ENCODE data around the gene KLHL29. TPM values are rescaled to one million over a fixed set of nuclear protein-coding genes. Genes with fewer than 3 reads are reported as not detected.

KLHL29 gene
- total RNA-seq, 1 experiment from 2014 or later = 16.7 TPM

GRCh38 chr2:23401427-23402204 lies 16.6 kb downstream of the KLHL29 start:
- no peak overlapping the region for H3K4me3 ChIP-seq (replicated peaks in 1 of 2; ENCODE audit: low read depth in 1 of 2, low read length in 2 of 2)
- H3K27ac ChIP-seq (ENCODE audit: low read depth, low read length) = no peak overlapping the region
- no peak overlapping the region for H3K4me2 ChIP-seq (ENCODE audit: low read length)
- H3K9ac ChIP-seq (ENCODE audit: low read length) = no peak overlapping the region
- RAD21 ChIA-PET (ENCODE audit: low non-redundant PET in 1 of 2, low total read pairs in 2 of 2, uncharacterized antibody in 2 of 2, unreplicated experiment in 2 of 2) = no interaction called here
- peaks cover 17% of the 10 kb centered on the region; the same call in 1 of the 2 replicates for H3K79me2 ChIP-seq (ENCODE audit: insufficient read depth, low read length)
- intact Hi-C loops (cut with micrococcal nuclease) = no loop called here
- no peaks in the 10 kb centered on the region for H3K9me3 ChIP-seq (ENCODE audit: control insufficient read depth in 1 of 2, insufficient read depth in 1 of 2, low read depth in 1 of 2, low read length in 2 of 2)
- BruUV-seq (replicated peaks) = no TSS peak
- no peak overlapping the region for H2AFZ ChIP-seq (ENCODE audit: low read depth, low read length, poor library complexity, severe bottlenecking)
- H3K27me3 ChIP-seq (ENCODE audit: insufficient read depth, low read length) = no peaks in the 10 kb centered on the region
- POLR2A ChIA-PET = no interaction called here
- CTCF ChIA-PET = no interaction called here
- no peaks in the 10 kb centered on the region for H3K9me2 ChIP-seq (ENCODE audit: insufficient read depth)
- 0 out of 4 replicates have a peak, but pooled peaks cover 0 to 3% of the 10 kb centered on the region in 2 experiments for H3K4me1 ChIP-seq (ENCODE audit: control insufficient read depth in 1 of 2, insufficient read depth in 2 of 2, low read length in 2 of 2)
- DNase-seq (ENCODE audit: low read depth, low spot score) (no peak), ATAC-seq (no peak)
- H3K36me3 ChIP-seq (ENCODE audit: control insufficient read depth in 1 of 2, insufficient read depth in 2 of 2, low read length in 2 of 2) = no peaks in the 10 kb centered on the region
- no peak for TF ChIP-seq YY1 (IDR thresholded peaks at IDR 0.05; ENCODE audit: extremely low read depth, insufficient replicate concordance, low read depth, low read length)
- no peak for TF ChIP-seq CEBPB (IDR thresholded peaks at IDR 0.05; ENCODE audit: low read depth)
- TF ChIP-seq JUND (IDR thresholded peaks at IDR 0.05) = no peak
- TF ChIP-seq SRF (IDR thresholded peaks at IDR 0.05; ENCODE audit: low read depth) = no peak
- no peak for TF ChIP-seq ZFX (IDR thresholded peaks at IDR 0.05)
- TF ChIP-seq POLR2A (IDR thresholded peaks at IDR 0.05; ENCODE audit: borderline replicate concordance, extremely low read depth, insufficient read depth, insufficient read length) = no peak
- no peak for TF ChIP-seq ATF3 (IDR thresholded peaks at IDR 0.05)
- no peak for TF ChIP-seq ZNF274 (IDR thresholded peaks at IDR 0.05; ENCODE audit: low read depth, low read length)
- TF ChIP-seq TCF7L2 (IDR thresholded peaks at IDR 0.05; ENCODE audit: borderline replicate concordance, extremely low read depth, insufficient read depth, insufficient read length) = no peak
- TF ChIP-seq FOSL1 (IDR thresholded peaks at IDR 0.05; ENCODE audit: low read depth) = no peak
- TF ChIP-seq EZH2 (IDR thresholded peaks at IDR 0.05) = no peak
- TF ChIP-seq EGR1 (IDR thresholded peaks at IDR 0.05; ENCODE audit: low read depth) = no peak
- TF ChIP-seq MAX (IDR thresholded peaks at IDR 0.05) = no peak
- TF ChIP-seq POLR2AphosphoS5 (IDR thresholded peaks at IDR 0.05; ENCODE audit: low read depth, low read length) = no peak
- TF ChIP-seq, protein P1, sequence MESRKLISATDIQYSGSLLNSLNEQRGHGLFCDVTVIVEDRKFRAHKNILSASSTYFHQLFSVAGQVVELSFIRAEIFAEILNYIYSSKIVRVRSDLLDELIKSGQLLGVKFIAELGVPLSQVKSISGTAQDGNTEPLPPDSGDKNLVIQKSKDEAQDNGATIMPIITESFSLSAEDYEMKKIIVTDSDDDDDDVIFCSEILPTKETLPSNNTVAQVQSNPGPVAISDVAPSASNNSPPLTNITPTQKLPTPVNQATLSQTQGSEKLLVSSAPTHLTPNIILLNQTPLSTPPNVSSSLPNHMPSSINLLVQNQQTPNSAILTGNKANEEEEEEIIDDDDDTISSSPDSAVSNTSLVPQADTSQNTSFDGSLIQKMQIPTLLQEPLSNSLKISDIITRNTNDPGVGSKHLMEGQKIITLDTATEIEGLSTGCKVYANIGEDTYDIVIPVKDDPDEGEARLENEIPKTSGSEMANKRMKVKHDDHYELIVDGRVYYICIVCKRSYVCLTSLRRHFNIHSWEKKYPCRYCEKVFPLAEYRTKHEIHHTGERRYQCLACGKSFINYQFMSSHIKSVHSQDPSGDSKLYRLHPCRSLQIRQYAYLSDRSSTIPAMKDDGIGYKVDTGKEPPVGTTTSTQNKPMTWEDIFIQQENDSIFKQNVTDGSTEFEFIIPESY (IDR thresholded peaks at IDR 0.05; ENCODE audit: extremely low read depth, insufficient replicate concordance, low read length) = no peak
- TF ChIP-seq, protein P2, sequence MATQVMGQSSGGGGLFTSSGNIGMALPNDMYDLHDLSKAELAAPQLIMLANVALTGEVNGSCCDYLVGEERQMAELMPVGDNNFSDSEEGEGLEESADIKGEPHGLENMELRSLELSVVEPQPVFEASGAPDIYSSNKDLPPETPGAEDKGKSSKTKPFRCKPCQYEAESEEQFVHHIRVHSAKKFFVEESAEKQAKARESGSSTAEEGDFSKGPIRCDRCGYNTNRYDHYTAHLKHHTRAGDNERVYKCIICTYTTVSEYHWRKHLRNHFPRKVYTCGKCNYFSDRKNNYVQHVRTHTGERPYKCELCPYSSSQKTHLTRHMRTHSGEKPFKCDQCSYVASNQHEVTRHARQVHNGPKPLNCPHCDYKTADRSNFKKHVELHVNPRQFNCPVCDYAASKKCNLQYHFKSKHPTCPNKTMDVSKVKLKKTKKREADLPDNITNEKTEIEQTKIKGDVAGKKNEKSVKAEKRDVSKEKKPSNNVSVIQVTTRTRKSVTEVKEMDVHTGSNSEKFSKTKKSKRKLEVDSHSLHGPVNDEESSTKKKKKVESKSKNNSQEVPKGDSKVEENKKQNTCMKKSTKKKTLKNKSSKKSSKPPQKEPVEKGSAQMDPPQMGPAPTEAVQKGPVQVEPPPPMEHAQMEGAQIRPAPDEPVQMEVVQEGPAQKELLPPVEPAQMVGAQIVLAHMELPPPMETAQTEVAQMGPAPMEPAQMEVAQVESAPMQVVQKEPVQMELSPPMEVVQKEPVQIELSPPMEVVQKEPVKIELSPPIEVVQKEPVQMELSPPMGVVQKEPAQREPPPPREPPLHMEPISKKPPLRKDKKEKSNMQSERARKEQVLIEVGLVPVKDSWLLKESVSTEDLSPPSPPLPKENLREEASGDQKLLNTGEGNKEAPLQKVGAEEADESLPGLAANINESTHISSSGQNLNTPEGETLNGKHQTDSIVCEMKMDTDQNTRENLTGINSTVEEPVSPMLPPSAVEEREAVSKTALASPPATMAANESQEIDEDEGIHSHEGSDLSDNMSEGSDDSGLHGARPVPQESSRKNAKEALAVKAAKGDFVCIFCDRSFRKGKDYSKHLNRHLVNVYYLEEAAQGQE (IDR thresholded peaks at IDR 0.05; ENCODE audit: low read depth) = no peak
- TF ChIP-seq CBX3 (IDR thresholded peaks at IDR 0.05; ENCODE audit: low read depth) = no peak
- no peak for TF ChIP-seq ELF1 (IDR thresholded peaks at IDR 0.05; ENCODE audit: borderline replicate concordance, low read depth)
- no peaks in the 10 kb centered on the region for H4K20me1 ChIP-seq (ENCODE audit: insufficient read depth)
